K562 (cell line): ENCODE measurements around the gene ADNP2. TPM values are rescaled to one million over a fixed set of nuclear protein-coding genes. Genes with fewer than 3 reads are reported as not detected.

Experiments
- ATAC-seq: fragments of 200-7000 bp; cut with Tn5 transposase; 3 replicates; pipeline ENCODE4 v1.9.1; 2020; ENCODE audit warnings: moderate library complexity
- BruUV-seq: library from RNA; stranded (reverse); fragments of 400-500 nt; replicated peaks from 2 replicates; lab custom pipeline; 2021; lab: Mats Ljungman, UMichigan
- CTCF ChIA-PET: fragments of 300-600 bp; formaldehyde crosslinking; extraction: SDS; loops from one replicate; lab custom pipeline; 2021; ENCODE audit warnings: low intra/inter-chr PET ratio; lab: Yijun Ruan, JAX
- POLR2A ChIA-PET: fragments of 300-600, 350-650 bp; sonication (Branson Sonifier 250); formaldehyde crosslinking; extraction: SDS; loops from one replicate; lab custom pipeline; 2021; ENCODE audit warnings: antibody characterized with exemption, inconsistent platforms; lab: Yijun Ruan, JAX
- DNase-seq, 4 experiments: peaks; one replicate each; pipeline versions ENCODE4 v3.0.0 to v3.0.0-alpha.2; 2011 to 2018; ENCODE audit warnings: low spot score in 3 of 4, mixed read lengths in 3 of 4; ENCODE audit errors: extremely low read depth in 1 of 4
- FAIRE-seq: peaks from 2 replicates; lab custom pipeline; 2011; peaks lifted over from hg19 to GRCh38; lab: Jason Lieb, UNC
- H2AFZ ChIP-seq: 2 replicates; pipeline ENCODE4 v1.6.0; 2011; ENCODE audit warnings: low read depth, low read length, control low read depth, inconsistent platforms
- H3K27ac ChIP-seq: fragments of 200-600 bp; 3 replicates; pipeline ENCODE4 v1.8.0; 2011; ENCODE audit warnings: low read depth, mild to moderate bottlenecking, control low read depth, inconsistent platforms, low read length, moderate library complexity, mixed read lengths; ENCODE audit errors: extremely low read depth
- H3K27me3 ChIP-seq, 2 experiments: fragments of 300-600 bp in 1 of 2; 2 replicates in 1 of 2; 3 replicates in 1 of 2; pipeline versions ENCODE4 v1.6.0 to v1.8.0; 2011; ENCODE audit warnings: inconsistent platforms in 2 of 2, low read length in 2 of 2, mild to moderate bottlenecking in 1 of 2, mixed read lengths in 1 of 2, moderate library complexity in 1 of 2; ENCODE audit not compliant: control insufficient read depth in 2 of 2, insufficient read depth in 2 of 2
- H3K36me3 ChIP-seq: fragments of 300-600 bp; 3 replicates; pipeline ENCODE4 v1.8.0; 2011; ENCODE audit warnings: mild to moderate bottlenecking, low read length, inconsistent platforms; ENCODE audit not compliant: control insufficient read depth, insufficient read depth
- H3K4me1 ChIP-seq, 2 experiments: fragments of 200-600 bp in 1 of 2; replicated peaks in 1 of 2; 2 replicates in 1 of 2; 3 replicates in 1 of 2; pipeline versions ENCODE4 v1.5.1 to v1.8.0; 2011; ENCODE audit warnings: inconsistent platforms in 2 of 2, low read length in 2 of 2, mild to moderate bottlenecking in 1 of 2, mixed read lengths in 1 of 2, moderate library complexity in 1 of 2; ENCODE audit not compliant: control insufficient read depth in 2 of 2, insufficient read depth in 2 of 2
- H3K4me2 ChIP-seq: 2 replicates; pipeline ENCODE4 v1.6.1; 2011; ENCODE audit warnings: low read length, control low read depth, inconsistent platforms, mixed read lengths; ENCODE audit not compliant: insufficient read depth
- H3K4me3 ChIP-seq: fragments of 200-600 bp; sonication (generic), shearing (Covaris generic); 2 replicates; pipeline ENCODE4 v1.5.1; 2016; ENCODE audit warnings: control low read depth, inconsistent platforms
- H3K79me2 ChIP-seq: fragments of 200-600 bp; 3 replicates; pipeline ENCODE4 v1.8.0; 2011; ENCODE audit warnings: low read length, inconsistent platforms; ENCODE audit not compliant: control insufficient read depth, insufficient read depth
- H3K9ac ChIP-seq, 2 experiments: 2 replicates each; pipeline versions ENCODE4 v1.6.0 to v1.6.1; 2011; ENCODE audit warnings: low read depth in 2 of 2, low read length in 2 of 2, control low read depth in 1 of 2, inconsistent platforms in 1 of 2, mild to moderate bottlenecking in 1 of 2, mixed read lengths in 1 of 2; ENCODE audit not compliant: insufficient read depth in 1 of 2
- H3K9me1 ChIP-seq: one replicate; pipeline ENCODE4 v1.6.0; 2011; ENCODE audit warnings: inconsistent platforms, mild to moderate bottlenecking, low read length, moderate library complexity; ENCODE audit not compliant: control insufficient read depth, insufficient read depth
- H3K9me3 ChIP-seq: replicated peaks from 2 replicates; pipeline ENCODE4 v1.5.1; 2011; ENCODE audit warnings: low read depth, low read length, inconsistent platforms; ENCODE audit not compliant: control insufficient read depth, insufficient read depth
- H4K20me1 ChIP-seq: replicated peaks from 2 replicates; pipeline ENCODE4 v1.6.1; 2011; ENCODE audit warnings: low read length, inconsistent platforms, mixed read lengths; ENCODE audit not compliant: control insufficient read depth, insufficient read depth
- BHLHE40 ChIP-seq: IDR thresholded peaks from 2 replicates; pipeline ENCODE4 v1.6.1; 2011; ENCODE audit warnings: low read length, improper control_type of control experiment
- DMBX1 ChIP-seq: fragments of 250-450 bp; sonication (Bioruptor Pico); IDR thresholded peaks from 2 replicates; pipeline ENCODE4 v1.8.0; 2022; ENCODE audit warnings: inconsistent platforms, mild to moderate bottlenecking, moderate library complexity, borderline replicate concordance
- FOXJ3 ChIP-seq: sonication (generic); formaldehyde crosslinking; IDR thresholded peaks from 2 replicates; pipeline ENCODE4 v1.4.0; 2020; ENCODE audit warnings: mild to moderate bottlenecking, missing genetic modification reagents
- GTF2A2 ChIP-seq: IDR thresholded peaks from 2 replicates; pipeline ENCODE4 v1.6.1; 2016; ENCODE audit warnings: mild to moderate bottlenecking, missing genetic modification characterization, missing compliant biosample characterization
- KAT7 ChIP-seq: sonication (generic); formaldehyde crosslinking; IDR thresholded peaks from 2 replicates; pipeline ENCODE4 v1.8.0; 2022; ENCODE audit warnings: missing genetic modification reagents, mild to moderate bottlenecking, borderline replicate concordance
- KLF10 ChIP-seq: fragments of 250-450 bp; sonication (Bioruptor Pico); IDR thresholded peaks from 2 replicates; pipeline ENCODE4 v1.6.1; 2021; ENCODE audit warnings: matching md5 sums
- LARP7 ChIP-seq: fragments of 450-650 bp; IDR thresholded peaks from 2 replicates; pipeline ENCODE4 v1.6.1; 2016
- MEF2A ChIP-seq: IDR thresholded peaks from 2 replicates; pipeline ENCODE4 v1.6.1; 2011; ENCODE audit warnings: low read depth, mild to moderate bottlenecking, low read length, moderate library complexity; ENCODE audit not compliant: control insufficient read depth
- MTA3 ChIP-seq: fragments of 450-650 bp; formaldehyde crosslinking; IDR thresholded peaks from 2 replicates; pipeline ENCODE4 v1.6.1; 2017; ENCODE audit warnings: mild to moderate bottlenecking, borderline replicate concordance
- NR3C1 ChIP-seq: sonication (generic); formaldehyde crosslinking; IDR thresholded peaks from 2 replicates; pipeline ENCODE4 v1.8.1; 2022; ENCODE audit warnings: missing genetic modification reagents
- PHF21A ChIP-seq: fragments of 450-650 bp; IDR thresholded peaks from 2 replicates; pipeline ENCODE4 v1.6.1; 2017; ENCODE audit warnings: low read depth, borderline replicate concordance
- ZFP30 ChIP-seq: fragments of 250-450 bp; sonication (Bioruptor Pico); IDR thresholded peaks from 2 replicates; pipeline ENCODE4 v1.8.0; 2022; ENCODE audit warnings: moderate library complexity, mild to moderate bottlenecking, inconsistent platforms, borderline replicate concordance
- ZFPM2 ChIP-seq: fragments of 250-450 bp; sonication (Bioruptor Pico); IDR thresholded peaks from 2 replicates; pipeline ENCODE4 v1.5.1; 2022; ENCODE audit warnings: mild to moderate bottlenecking
- ZNF644 ChIP-seq: fragments of 200-800 bp; sonication (Bioruptor generic); IDR thresholded peaks from 2 replicates; pipeline ENCODE4 v1.6.1; 2016; ENCODE audit warnings: low read depth, missing genetic modification characterization, missing compliant biosample characterization
- ZNF77 ChIP-seq: fragments of 250-450 bp; sonication (Bioruptor Pico); IDR thresholded peaks from 2 replicates; pipeline ENCODE4 v1.5.0; 2020
- WGBS: fragments of 100-300 bp; shearing (Covaris generic); methylation state at CpG from one replicate; pipeline ENCODE4 v1.1.6; 2016; ENCODE audit warnings: low coverage, mixed read lengths; ENCODE audit not compliant: insufficient coverage; ENCODE audit errors: missing lambda C conversion rate; 5-methylcytosine and 5-hydroxymethylcytosine counted together
- in situ Hi-C: fragments of 300-500 bp; cut with MboI; formaldehyde crosslinking; loops from 4 replicates; pipeline ENCODE4 v1.15.0; 2018; ENCODE audit warnings: inconsistent platforms, mixed read lengths
- intact Hi-C: fragments of 100-400 bp; cut with micrococcal nuclease; formaldehyde crosslinking; loops from 2 replicates; pipeline ENCODE4 v1.14.2; 2022
- polyA plus RNA-seq, 8 experiments: library from polyadenylated mRNA; depleted of rRNA in 4 of 8; stranded (reverse) in 5 of 8; unstranded in 3 of 8; fragments of >200 nt; fragmentation: Nextera tagmentation in 2 of 8; fragmentation: Illumina TruSeq in 1 of 8; extraction: Ambion mirVana in 2 of 8; extraction: Trizol in 1 of 8; gene quantifications; 2 replicates each; pipeline versions ENCODE4 v1.2.1 to v1.2.3, GENCODE V29; 2011 to 2014; ENCODE audit warnings: inconsistent platforms in 1 of 8, missing spikeins in 1 of 8
- total RNA-seq, 7 experiments: library from RNA; depleted of rRNA in 6 of 7; stranded (reverse); fragments of >200 nt in 6 of 7; fragmentation: Illumina TruSeq in 2 of 7; extraction: Trizol in 2 of 7; gene quantifications; 2 replicates each; pipeline versions ENCODE4 v1.2.1 to v1.2.3, GENCODE V29; 2011 to 2021; ENCODE audit warnings: low replicate concordance in 1 of 7
- TF ChIP-seq, protein P1 (sequence below): fragments of 450-650 bp; formaldehyde crosslinking; IDR thresholded peaks from 2 replicates; pipeline ENCODE4 v1.4.0; 2020; ENCODE audit warnings: mild to moderate bottlenecking, moderate library complexity
- TF ChIP-seq, protein P2 (sequence below): fragments of 450-650 bp; IDR thresholded peaks from 2 replicates; pipeline ENCODE4 v1.7.0; 2016; ENCODE audit warnings: borderline replicate concordance
- TF ChIP-seq, protein P3 (sequence below): fragments of 250-450 bp; sonication (Bioruptor Pico); IDR thresholded peaks from 2 replicates; pipeline ENCODE4 v1.8.0; 2022; ENCODE audit warnings: inconsistent platforms, mild to moderate bottlenecking, moderate library complexity, borderline replicate concordance

ADNP2 gene
- total and polyA plus RNA-seq, 9 of the 15 experiments (the other 6 are each of a cell fraction or from before 2014, with no cell fraction given) = 5.8 to 24.3 (median 16.0) TPM

DNA sequence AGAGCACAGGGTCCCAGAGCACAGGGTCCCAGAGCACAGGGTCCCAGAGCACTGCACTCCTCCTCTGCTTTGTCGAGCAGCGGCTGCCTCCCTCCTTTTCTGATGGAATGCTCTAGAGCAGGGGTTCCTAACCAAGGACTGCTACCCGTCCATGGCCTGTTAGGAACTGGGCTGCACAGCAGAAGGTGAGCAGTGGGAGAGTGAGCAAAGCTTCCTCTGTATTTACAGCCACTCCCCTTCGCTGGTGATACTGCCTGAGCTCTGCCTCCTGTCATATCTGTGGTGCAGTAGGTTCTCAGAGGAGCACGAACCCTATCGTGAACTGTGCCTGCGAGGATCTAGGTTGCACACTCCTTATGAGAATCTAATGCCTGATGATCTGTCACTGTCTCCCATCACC is 33.1 kb upstream of the ADNP2 start:
- Histone ChIP-seq H3K79me2 (no peaks in the 10 kb centered on the region), H3K36me3 (no peaks in the 10 kb centered on the region), H3K9me1 (no peaks in the 10 kb centered on the region), H3K27ac (no peak overlapping the region), H3K9ac (no peak overlapping the region), H3K9me3 (no peaks in the 10 kb centered on the region)
- POLR2A ChIA-PET = no interaction called here
- 4% methylated on average over 5 of the region's 7 CpGs for WGBS
- CTCF ChIA-PET = no interaction called here
- no peak for TF ChIP-seq FOXJ3 (CRISPR knock-in tag)
- no peak for TF ChIP-seq ZNF644 (tag)
- TF ChIP-seq GTF2A2 = no peak
- TF ChIP-seq MEF2A = no peak
- TF ChIP-seq ZNF77 = no peak
- TF ChIP-seq, protein P1, sequence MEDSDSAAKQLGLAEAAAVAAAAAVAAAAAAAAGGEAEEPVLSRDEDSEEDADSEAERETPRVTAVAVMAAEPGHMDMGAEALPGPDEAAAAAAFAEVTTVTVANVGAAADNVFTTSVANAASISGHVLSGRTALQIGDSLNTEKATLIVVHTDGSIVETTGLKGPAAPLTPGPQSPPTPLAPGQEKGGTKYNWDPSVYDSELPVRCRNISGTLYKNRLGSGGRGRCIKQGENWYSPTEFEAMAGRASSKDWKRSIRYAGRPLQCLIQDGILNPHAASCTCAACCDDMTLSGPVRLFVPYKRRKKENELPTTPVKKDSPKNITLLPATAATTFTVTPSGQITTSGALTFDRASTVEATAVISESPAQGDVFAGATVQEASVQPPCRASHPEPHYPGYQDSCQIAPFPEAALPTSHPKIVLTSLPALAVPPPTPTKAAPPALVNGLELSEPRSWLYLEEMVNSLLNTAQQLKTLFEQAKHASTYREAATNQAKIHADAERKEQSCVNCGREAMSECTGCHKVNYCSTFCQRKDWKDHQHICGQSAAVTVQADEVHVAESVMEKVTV (CRISPR knock-in tag) = no peak
- TF ChIP-seq MTA3 = no peak
- TF ChIP-seq ZFP30 (CRISPR knock-in tag) = no peak
- TF ChIP-seq, protein P2, sequence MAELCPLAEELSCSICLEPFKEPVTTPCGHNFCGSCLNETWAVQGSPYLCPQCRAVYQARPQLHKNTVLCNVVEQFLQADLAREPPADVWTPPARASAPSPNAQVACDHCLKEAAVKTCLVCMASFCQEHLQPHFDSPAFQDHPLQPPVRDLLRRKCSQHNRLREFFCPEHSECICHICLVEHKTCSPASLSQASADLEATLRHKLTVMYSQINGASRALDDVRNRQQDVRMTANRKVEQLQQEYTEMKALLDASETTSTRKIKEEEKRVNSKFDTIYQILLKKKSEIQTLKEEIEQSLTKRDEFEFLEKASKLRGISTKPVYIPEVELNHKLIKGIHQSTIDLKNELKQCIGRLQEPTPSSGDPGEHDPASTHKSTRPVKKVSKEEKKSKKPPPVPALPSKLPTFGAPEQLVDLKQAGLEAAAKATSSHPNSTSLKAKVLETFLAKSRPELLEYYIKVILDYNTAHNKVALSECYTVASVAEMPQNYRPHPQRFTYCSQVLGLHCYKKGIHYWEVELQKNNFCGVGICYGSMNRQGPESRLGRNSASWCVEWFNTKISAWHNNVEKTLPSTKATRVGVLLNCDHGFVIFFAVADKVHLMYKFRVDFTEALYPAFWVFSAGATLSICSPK = no peak
- no peak for TF ChIP-seq KLF10 (CRISPR knock-in tag)
- TF ChIP-seq BHLHE40 = no peak
- TF ChIP-seq NR3C1 (CRISPR knock-in tag) = no peak
- no peak for TF ChIP-seq KAT7 (CRISPR knock-in tag)
- no peak for TF ChIP-seq ZFPM2 (CRISPR knock-in tag)
- TF ChIP-seq PHF21A = no peak
- TF ChIP-seq, protein P3, sequence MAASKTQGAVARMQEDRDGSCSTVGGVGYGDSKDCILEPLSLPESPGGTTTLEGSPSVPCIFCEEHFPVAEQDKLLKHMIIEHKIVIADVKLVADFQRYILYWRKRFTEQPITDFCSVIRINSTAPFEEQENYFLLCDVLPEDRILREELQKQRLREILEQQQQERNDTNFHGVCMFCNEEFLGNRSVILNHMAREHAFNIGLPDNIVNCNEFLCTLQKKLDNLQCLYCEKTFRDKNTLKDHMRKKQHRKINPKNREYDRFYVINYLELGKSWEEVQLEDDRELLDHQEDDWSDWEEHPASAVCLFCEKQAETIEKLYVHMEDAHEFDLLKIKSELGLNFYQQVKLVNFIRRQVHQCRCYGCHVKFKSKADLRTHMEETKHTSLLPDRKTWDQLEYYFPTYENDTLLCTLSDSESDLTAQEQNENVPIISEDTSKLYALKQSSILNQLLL (CRISPR knock-in tag) = no peak
- TF ChIP-seq DMBX1 (CRISPR knock-in tag) = no peak
- no peak for TF ChIP-seq LARP7
- TF ChIP-seq, all 486 proteins: peak for 0
- H3K4me2 ChIP-seq = no peak overlapping the region
- no peaks in the 10 kb centered on the region; a peak in 1 of 5 replicates for H3K4me1 ChIP-seq
- in situ Hi-C loops (no loop called here), intact Hi-C loops (no loop called here)
- no peak overlapping the region for H3K4me3 ChIP-seq
- H4K20me1 ChIP-seq = no peaks in the 10 kb centered on the region
- no peak for ATAC-seq
- FAIRE-seq = no peak
- DNase-seq = no peak
- H3K27me3 ChIP-seq = peaks cover 2 to 11% of the 10 kb centered on the region in 2 experiments; a peak in 2 of 5 replicates
- BruUV-seq = no TSS peak
- no peak overlapping the region for H2AFZ ChIP-seq
